GM18907 (cell line): Measurements from ENCODE around the gene CNDP1.
A peak's percentile ranks its signal among the peaks of the same experiment; 100 is the strongest.

Experiments used
- ATAC-seq: cut with Tn5 transposase; IDR thresholded peaks from one replicate; pipeline ENCODE4 v1.9.1; 2021; ENCODE audit warnings: mild to moderate bottlenecking, moderate library complexity; ENCODE audit not compliant: unreplicated experiment

CNDP1 gene

GRCh38 chr18:74574916-74575315 lies 40.6 kb downstream of the CNDP1 start:
- no peak for ATAC-seq

GRCh38 chr18:74577019-74577418 lies 42.7 kb downstream of the CNDP1 start:
- ATAC-seq: no peak

GRCh38 chr18:74579496-74580065 lies 45.3 kb downstream of the CNDP1 start:
- ATAC-seq: no peak

GRCh38 chr18:74582642-74583041 lies 48.3 kb downstream of the CNDP1 start:
- ATAC-seq: no peak

GRCh38 chr18:74587441-74587840 lies 53.1 kb downstream of the CNDP1 start:
- no peak for ATAC-seq

GRCh38 chr18:74589021-74589420 lies 54.7 kb downstream of the CNDP1 start:
- no peak for ATAC-seq

- ATAC-seq: no peak
These were observed 55.5 kb downstream of the CNDP1 start for GRCh38 chr18:74589811-74590210.

- no peak for ATAC-seq
These were observed 56.4 kb downstream of the CNDP1 start for GRCh38 chr18:74590671-74591070.

- no peak for ATAC-seq
These were observed 61.1 kb downstream of the CNDP1 start for GRCh38 chr18:74595431-74595830.

- peak; percentile 45 for ATAC-seq
These were observed 62.8 kb downstream of the CNDP1 start for GRCh38 chr18:74597034-74597661.

GRCh38 chr18:74597662-74598349 lies 63.5 kb downstream of the CNDP1 start, which contains the start of gene ZNF407:
Gene ZNF407, plus strand, starts transcription at chr18:74597870. Its CDS starts 33,150 bp downstream, at chr18:74631020.
- peak; percentile 85 for ATAC-seq

GRCh38 chr18:74598350-74599001 lies 64.2 kb downstream of the CNDP1 start:
- ATAC-seq: peak; percentile 75

- no peak for ATAC-seq
These were observed 70.1 kb downstream of the CNDP1 start for GRCh38 chr18:74604361-74604760.

GRCh38 chr18:74604774-74605173 lies 70.5 kb downstream of the CNDP1 start:
- no peak for ATAC-seq

GRCh38 chr18:74608681-74609080 lies 74.4 kb downstream of the CNDP1 start:
- ATAC-seq: no peak

- ATAC-seq: no peak
These were observed 75.2 kb downstream of the CNDP1 start for GRCh38 chr18:74609535-74609934.

- ATAC-seq: no peak
These were observed 75.8 kb downstream of the CNDP1 start for GRCh38 chr18:74610051-74610615.

- ATAC-seq: no peak
These were observed 76.6 kb downstream of the CNDP1 start for GRCh38 chr18:74610860-74611259.

GRCh38 chr18:74611765-74612164 lies 77.5 kb downstream of the CNDP1 start:
- no peak for ATAC-seq

GRCh38 chr18:74613381-74613780 lies 79.1 kb downstream of the CNDP1 start:
- ATAC-seq: peak; percentile 43

GRCh38 chr18:74616494-74616893 lies 82.2 kb downstream of the CNDP1 start:
- ATAC-seq: no peak
